GM12878 (cell line): ENCODE data around the gene SMAD5. TPM values are rescaled to one million over a fixed set of nuclear protein-coding genes. Genes with fewer than 3 reads are reported as not detected.

Experiments used
- ATAC-seq: fragments of 200-7000 bp; cut with Tn5 transposase; 3 replicates; pipeline ENCODE4 v1.9.1; 2020; ENCODE audit warnings: mild to moderate bottlenecking, moderate library complexity
- BruUV-seq: library from RNA; stranded (reverse); fragments of 400-500 nt; replicated peaks from 2 replicates; lab custom pipeline; 2021; lab: Mats Ljungman, UMichigan
- CTCF ChIA-PET: fragments of 300-600 bp; sonication (Branson Sonifier 250); formaldehyde crosslinking; extraction: SDS; loops from one replicate; lab custom pipeline; 2021; ENCODE audit warnings: inconsistent platforms; lab: Yijun Ruan, JAX
- POLR2A ChIA-PET: fragments of 350-600 bp; formaldehyde crosslinking; extraction: SDS; loops from one replicate; lab custom pipeline; 2021; ENCODE audit warnings: inconsistent platforms; lab: Charles Lee
- RAD21 ChIA-PET: fragments of 300-600 bp; sonication (Branson Sonifier 250); formaldehyde crosslinking; loops from one replicate; lab custom pipeline; 2023; ENCODE audit warnings: antibody characterized with exemption; ENCODE audit not compliant: unreplicated experiment; lab: Charles Lee
- SMC1A ChIA-PET: fragments of 300-600 bp; sonication (Branson Sonifier 250); formaldehyde crosslinking; loops from one replicate; lab custom pipeline; 2023; ENCODE audit not compliant: unreplicated experiment, uncharacterized antibody; lab: Charles Lee
- DNase-seq: peaks from one replicate; pipeline ENCODE4 v3.0.0-alpha.2; 2011; ENCODE audit warnings: low read depth, low spot score
- FAIRE-seq: peaks from 3 replicates; lab custom pipeline; 2011; peaks lifted over from hg19 to GRCh38; lab: Jason Lieb, UNC
- H2AFZ ChIP-seq: 2 replicates; pipeline ENCODE4 v1.6.0; 2011; ENCODE audit warnings: low read depth, low read length, control low read depth; ENCODE audit not compliant: control insufficient read depth
- H3K27ac ChIP-seq: 2 replicates; pipeline ENCODE4 v1.5.1; 2011; ENCODE audit warnings: control low read depth; ENCODE audit not compliant: control insufficient read depth, insufficient read depth
- H3K27me3 ChIP-seq, 2 experiments: replicated peaks in 1 of 2; 2 replicates each; pipeline versions ENCODE4 v1.6.0 to v1.6.1; 2011; ENCODE audit warnings: low read length in 1 of 2; ENCODE audit not compliant: control insufficient read depth in 2 of 2, insufficient read depth in 2 of 2
- H3K36me3 ChIP-seq, 2 experiments: 2 replicates each; pipeline ENCODE4 v1.5.1; 2011; ENCODE audit warnings: low read length in 1 of 2; ENCODE audit not compliant: control insufficient read depth in 2 of 2, insufficient read depth in 2 of 2
- H3K4me1 ChIP-seq: 2 replicates; pipeline ENCODE4 v1.6.1; 2011; ENCODE audit warnings: mild to moderate bottlenecking, low read length, moderate library complexity, mixed read lengths; ENCODE audit not compliant: control insufficient read depth, insufficient read depth
- H3K4me2 ChIP-seq: 2 replicates; pipeline ENCODE4 v1.6.0; 2011; ENCODE audit warnings: control low read depth; ENCODE audit not compliant: control insufficient read depth, insufficient read depth
- H3K4me3 ChIP-seq: fragments of 200-600 bp; sonication (generic); 2 replicates; pipeline ENCODE4 v1.5.1; 2016
- H3K79me2 ChIP-seq: 2 replicates; pipeline ENCODE4 v1.6.0; 2011; ENCODE audit warnings: low read length; ENCODE audit not compliant: control insufficient read depth, insufficient read depth
- H3K9ac ChIP-seq: 2 replicates; pipeline ENCODE4 v1.8.0; 2011; ENCODE audit warnings: low read length, control low read depth, mixed read lengths; ENCODE audit not compliant: control insufficient read depth, insufficient read depth
- H3K9me3 ChIP-seq: replicated peaks from 3 replicates; pipeline ENCODE4 v1.5.1; 2011; ENCODE audit warnings: mild to moderate bottlenecking, low read length; ENCODE audit not compliant: control insufficient read depth, insufficient read depth
- H4K20me1 ChIP-seq: 2 replicates; pipeline ENCODE4 v1.6.0; 2011; ENCODE audit not compliant: control insufficient read depth, insufficient read depth
- CEBPB ChIP-seq, 2 experiments: fragments of 150-350 bp in 1 of 2; IDR thresholded peaks; 2 replicates each; pipeline ENCODE4 v1.6.1; 2012 to 2014; ENCODE audit warnings: low read depth in 2 of 2, low read length in 2 of 2, borderline replicate concordance in 1 of 2, inconsistent platforms in 1 of 2
- EP300 ChIP-seq, 2 experiments: fragments of 150-350 bp in 1 of 2; IDR thresholded peaks; 2 replicates each; pipeline ENCODE4 v1.6.1; 2011 to 2012; ENCODE audit warnings: low read depth in 2 of 2, low read length in 2 of 2, borderline replicate concordance in 1 of 2, improper control_type of control experiment in 1 of 2, inconsistent platforms in 1 of 2; ENCODE audit not compliant: control insufficient read depth in 1 of 2
- EZH2 ChIP-seq: IDR thresholded peaks from 2 replicates; pipeline ENCODE4 v1.6.1; 2012; ENCODE audit warnings: low read depth, mild to moderate bottlenecking, control low read depth, inconsistent platforms, low read length, borderline replicate concordance; ENCODE audit not compliant: control insufficient read depth
- GATAD2B ChIP-seq: fragments of 450-650 bp; conservative IDR thresholded peaks from 2 replicates; pipeline ENCODE4 v1.6.1; 2017; ENCODE audit warnings: low read depth, mild to moderate bottlenecking, moderate library complexity
- HDAC6 ChIP-seq: fragments of 200-600 bp; sonication (generic); IDR thresholded peaks from one replicate; pipeline ENCODE4 v1.8.0; 2017; ENCODE audit warnings: antibody characterized with exemption; ENCODE audit not compliant: unreplicated experiment
- KDM1A ChIP-seq: fragments of 200-600 bp; sonication (generic); IDR thresholded peaks from 2 replicates; pipeline ENCODE4 v1.6.1; 2016; ENCODE audit warnings: borderline replicate concordance
- NBN ChIP-seq: fragments of 450-650 bp; IDR thresholded peaks from 2 replicates; pipeline ENCODE4 v1.6.1; 2016
- NFYB ChIP-seq: IDR thresholded peaks from 2 replicates; pipeline ENCODE4 v1.6.1; 2011; ENCODE audit warnings: low read depth, mild to moderate bottlenecking, low read length, improper control_type of control experiment, moderate library complexity; ENCODE audit not compliant: insufficient read depth
- PAX5 ChIP-seq: IDR thresholded peaks from 2 replicates; pipeline ENCODE4 v1.6.1; 2011; ENCODE audit warnings: low read depth, low read length, borderline replicate concordance
- PAX8 ChIP-seq: fragments of 450-650 bp; IDR thresholded peaks from 2 replicates; pipeline ENCODE4 v1.6.1; 2017; ENCODE audit warnings: mild to moderate bottlenecking, moderate library complexity
- SUPT20H ChIP-seq: IDR thresholded peaks from 2 replicates; pipeline ENCODE4 v1.6.1; 2011; ENCODE audit warnings: low read depth, mild to moderate bottlenecking, low read length, moderate library complexity, borderline replicate concordance; ENCODE audit not compliant: control insufficient read depth
- ZNF274 ChIP-seq: IDR thresholded peaks from one replicate; pipeline ENCODE4 v1.8.0; 2011; ENCODE audit not compliant: insufficient read length, insufficient read depth
- WGBS: methylation state at CpG from one replicate; pipeline ENCODE4 v1.1.6; 2016; ENCODE audit warnings: low lambda C conversion rate; ENCODE audit not compliant: insufficient replicate concordance, insufficient coverage; ENCODE audit errors: missing lambda C conversion rate; 5-methylcytosine and 5-hydroxymethylcytosine counted together
- in situ Hi-C: fragments of 300-500 bp; cut with MboI; formaldehyde crosslinking; loops from 9 replicates; pipeline ENCODE4 v1.14.3; 2018; ENCODE audit warnings: mixed read lengths
- intact Hi-C: fragments of 100-400 bp; cut with micrococcal nuclease; formaldehyde crosslinking; loops from one replicate; pipeline ENCODE4 v1.14.2; 2022; ENCODE audit not compliant: unreplicated experiment
- polyA plus RNA-seq, 11 experiments: library from polyadenylated mRNA; depleted of rRNA in 4 of 11; unstranded in 6 of 11; stranded (reverse) in 5 of 11; fragments of >200 nt; fragmentation: Nextera tagmentation in 4 of 11; fragmentation: Illumina TruSeq in 1 of 11; extraction: Ambion mirVana in 4 of 11; extraction: Trizol in 1 of 11; gene quantifications; 1 replicate in 1 of 11; 2 replicates in 10 of 11; pipeline versions ENCODE4 v1.2.1 to v1.2.3, GENCODE V29; 2011 to 2016; ENCODE audit warnings: inconsistent platforms in 2 of 11, missing spikeins in 2 of 11, low read depth in 1 of 11
- total RNA-seq, 4 experiments: library from RNA; depleted of rRNA in 3 of 4; stranded (reverse); fragments of >200 nt in 3 of 4; fragmentation: Illumina TruSeq in 1 of 4; extraction: Trizol in 1 of 4; gene quantifications; 2 replicates each; pipeline versions ENCODE4 v1.2.1 to v1.2.3, GENCODE V29; 2013 to 2021
- TF ChIP-seq, protein P1 (sequence below): IDR thresholded peaks from 2 replicates; pipeline ENCODE4 v1.6.1; 2011; ENCODE audit warnings: low read depth, mild to moderate bottlenecking, low read length, moderate library complexity, borderline replicate concordance; ENCODE audit errors: extremely low read depth
- TF ChIP-seq, protein P2 (sequence below): fragments of 450-650 bp; IDR thresholded peaks from 2 replicates; pipeline ENCODE4 v1.6.1; 2016; ENCODE audit warnings: mild to moderate bottlenecking, moderate library complexity, borderline replicate concordance

SMAD5 gene
- total and polyA plus RNA-seq, 10 of the 15 experiments (the other 5 are each of a cell fraction or from before 2014, with no cell fraction given), result 3.6 to 40.6 (median 11.7) TPM

DNA sequence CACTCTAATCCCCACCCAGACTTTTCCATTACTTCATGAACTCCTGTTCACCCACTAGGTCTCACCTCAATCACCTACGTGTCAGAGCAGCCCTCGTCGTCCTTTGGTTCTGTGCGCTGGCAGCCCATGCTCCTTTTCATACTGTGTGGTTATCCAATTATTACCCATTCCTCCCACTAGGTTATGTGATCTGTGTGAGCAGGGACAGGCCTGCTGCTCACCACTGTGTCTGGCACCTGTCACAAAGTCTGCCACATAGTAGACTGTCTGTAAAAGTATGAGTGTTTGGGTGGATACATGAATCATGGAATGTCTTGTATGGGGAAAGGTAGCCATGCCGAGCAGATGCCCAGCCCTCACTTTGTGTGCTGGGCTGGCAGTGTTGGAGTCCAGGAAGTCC lies 12.1 kb upstream of the SMAD5 start:
- no TSS peak for BruUV-seq
- in situ Hi-C loops (no loop called here), intact Hi-C loops (no loop called here)
- no peaks in the 10 kb centered on the region for H4K20me1 ChIP-seq
- no peak overlapping the region for H3K4me2 ChIP-seq
- DNase-seq (no peak), FAIRE-seq (no peak), ATAC-seq (no peak; the same call in 2 of the 3 replicates)
- H3K9ac ChIP-seq, result no peak overlapping the region
- ChIA-PET RAD21 (no interaction called here), SMC1A (no interaction called here), CTCF (no interaction called here), POLR2A (no interaction called here)
- no peaks in the 10 kb centered on the region for H3K79me2 ChIP-seq
- no peaks in the 10 kb centered on the region for H3K36me3 ChIP-seq
- peaks cover 2 to 4% of the 10 kb centered on the region in 2 experiments; a peak in 2 of 4 replicates for H3K27me3 ChIP-seq
- no peak for TF ChIP-seq HDAC6
- no peak for TF ChIP-seq NFYB
- TF ChIP-seq, protein P1, sequence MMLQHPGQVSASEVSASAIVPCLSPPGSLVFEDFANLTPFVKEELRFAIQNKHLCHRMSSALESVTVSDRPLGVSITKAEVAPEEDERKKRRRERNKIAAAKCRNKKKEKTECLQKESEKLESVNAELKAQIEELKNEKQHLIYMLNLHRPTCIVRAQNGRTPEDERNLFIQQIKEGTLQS, result no peak
- TF ChIP-seq PAX5, result no peak
- TF ChIP-seq EP300 (IDR thresholded peaks at IDR 0.05; ENCODE audit: borderline replicate concordance in 1 of 2, control insufficient read depth in 1 of 2, low read depth in 2 of 2, low read length in 2 of 2), result no peak
- TF ChIP-seq KDM1A, result no peak
- TF ChIP-seq SUPT20H, result no peak
- no peak for TF ChIP-seq GATAD2B
- no peak for TF ChIP-seq NBN
- TF ChIP-seq PAX8, result no peak
- TF ChIP-seq, protein P2, sequence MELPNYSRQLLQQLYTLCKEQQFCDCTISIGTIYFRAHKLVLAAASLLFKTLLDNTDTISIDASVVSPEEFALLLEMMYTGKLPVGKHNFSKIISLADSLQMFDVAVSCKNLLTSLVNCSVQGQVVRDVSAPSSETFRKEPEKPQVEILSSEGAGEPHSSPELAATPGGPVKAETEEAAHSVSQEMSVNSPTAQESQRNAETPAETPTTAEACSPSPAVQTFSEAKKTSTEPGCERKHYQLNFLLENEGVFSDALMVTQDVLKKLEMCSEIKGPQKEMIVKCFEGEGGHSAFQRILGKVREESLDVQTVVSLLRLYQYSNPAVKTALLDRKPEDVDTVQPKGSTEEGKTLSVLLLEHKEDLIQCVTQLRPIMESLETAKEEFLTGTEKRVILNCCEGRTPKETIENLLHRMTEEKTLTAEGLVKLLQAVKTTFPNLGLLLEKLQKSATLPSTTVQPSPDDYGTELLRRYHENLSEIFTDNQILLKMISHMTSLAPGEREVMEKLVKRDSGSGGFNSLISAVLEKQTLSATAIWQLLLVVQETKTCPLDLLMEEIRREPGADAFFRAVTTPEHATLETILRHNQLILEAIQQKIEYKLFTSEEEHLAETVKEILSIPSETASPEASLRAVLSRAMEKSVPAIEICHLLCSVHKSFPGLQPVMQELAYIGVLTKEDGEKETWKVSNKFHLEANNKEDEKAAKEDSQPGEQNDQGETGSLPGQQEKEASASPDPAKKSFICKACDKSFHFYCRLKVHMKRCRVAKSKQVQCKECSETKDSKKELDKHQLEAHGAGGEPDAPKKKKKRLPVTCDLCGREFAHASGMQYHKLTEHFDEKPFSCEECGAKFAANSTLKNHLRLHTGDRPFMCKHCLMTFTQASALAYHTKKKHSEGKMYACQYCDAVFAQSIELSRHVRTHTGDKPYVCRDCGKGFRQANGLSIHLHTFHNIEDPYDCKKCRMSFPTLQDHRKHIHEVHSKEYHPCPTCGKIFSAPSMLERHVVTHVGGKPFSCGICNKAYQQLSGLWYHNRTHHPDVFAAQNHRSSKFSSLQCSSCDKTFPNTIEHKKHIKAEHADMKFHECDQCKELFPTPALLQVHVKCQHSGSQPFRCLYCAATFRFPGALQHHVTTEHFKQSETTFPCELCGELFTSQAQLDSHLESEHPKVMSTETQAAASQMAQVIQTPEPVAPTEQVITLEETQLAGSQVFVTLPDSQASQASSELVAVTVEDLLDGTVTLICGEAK, result no peak
- no peak for TF ChIP-seq CEBPB (IDR thresholded peaks at IDR 0.05; ENCODE audit: borderline replicate concordance in 1 of 2, low read depth in 2 of 2, low read length in 2 of 2)
- no peak for TF ChIP-seq EZH2
- TF ChIP-seq ZNF274, result no peak
- H3K4me3 ChIP-seq, result no peak overlapping the region
- H3K9me3 ChIP-seq, result no peaks in the 10 kb centered on the region
- no peak overlapping the region for H3K27ac ChIP-seq
- 63% methylated on average over 5 of the region's 5 CpGs for WGBS
- no peak overlapping the region for H2AFZ ChIP-seq
- H3K4me1 ChIP-seq, result no peaks in the 10 kb centered on the region
